GM18870 (cell line): ENCODE measurements around the gene LAS1L.
"Not testable (repeated sequence)": the region's sequence is repeated elsewhere in the genome, so short reads cannot be mapped to it uniquely, and the experiment has no call there.

Experiments
- ATAC-seq: cut with Tn5 transposase; IDR thresholded peaks from one replicate; pipeline ENCODE4 v1.9.1; 2021; ENCODE audit warnings: moderate library complexity; ENCODE audit not compliant: unreplicated experiment

The LAS1L gene

DNA sequence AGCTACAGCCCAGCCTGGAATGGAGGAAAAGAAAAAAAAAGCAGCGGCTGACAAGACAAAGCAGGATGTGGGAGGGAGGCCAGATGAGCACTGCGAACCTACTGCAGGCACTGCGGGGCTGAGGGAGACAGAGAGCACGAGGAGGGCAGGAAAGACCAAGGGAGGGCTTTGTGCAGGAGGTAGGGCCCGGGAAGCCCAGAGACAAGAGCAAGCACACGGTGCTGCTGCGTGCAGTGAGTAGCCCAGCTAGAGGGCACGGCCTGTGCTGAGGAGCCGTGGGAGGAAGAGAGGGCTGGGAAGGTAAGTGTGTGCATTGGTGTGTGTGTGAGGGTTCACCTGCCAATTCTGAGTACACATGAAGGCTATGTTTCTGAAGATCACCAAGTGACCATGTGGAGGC lies 15.6 kb downstream of the LAS1L start:
- not testable (repeated sequence) for ATAC-seq

DNA sequence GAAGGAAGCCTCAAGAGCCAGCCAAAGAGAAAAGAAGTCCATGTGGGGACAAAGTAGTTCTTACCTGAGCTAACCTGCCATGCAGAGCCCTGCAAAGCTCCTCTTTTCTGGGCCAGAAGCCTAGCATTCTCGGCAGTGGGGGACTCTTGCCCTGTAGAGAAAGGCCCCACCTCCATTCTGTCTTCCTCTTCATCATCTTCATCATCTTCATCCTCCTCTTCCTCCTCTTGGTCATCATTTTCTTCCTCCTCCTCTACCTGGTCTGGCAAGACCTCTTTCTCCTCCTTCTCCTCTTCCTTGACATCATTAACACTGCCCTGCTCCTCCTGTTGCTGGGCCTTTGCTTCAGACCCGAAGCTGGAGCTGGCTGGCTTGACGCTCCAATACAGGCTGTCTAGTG lies 16.7 kb downstream of the LAS1L start:
- no peak for ATAC-seq

DNA sequence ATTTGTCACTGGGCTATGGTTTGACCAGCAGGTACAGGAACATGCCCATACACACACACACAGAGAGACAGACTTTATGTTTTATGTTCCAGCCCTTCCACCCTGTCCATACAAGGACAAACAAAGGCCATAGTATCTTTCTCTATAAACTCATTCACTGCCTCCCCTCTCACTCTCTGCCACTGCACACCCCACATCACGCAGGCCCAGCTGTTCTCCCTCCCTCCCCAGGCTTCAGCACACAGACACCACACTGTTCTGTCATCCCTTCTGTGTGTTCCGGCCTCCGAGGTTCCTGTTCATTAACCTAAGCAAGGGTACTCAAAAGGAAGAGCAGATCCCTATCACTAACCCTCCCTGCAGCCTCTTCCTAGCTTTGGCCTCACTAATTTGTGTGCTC lies 17.8 kb downstream of the LAS1L start:
- ATAC-seq, result no peak

DNA sequence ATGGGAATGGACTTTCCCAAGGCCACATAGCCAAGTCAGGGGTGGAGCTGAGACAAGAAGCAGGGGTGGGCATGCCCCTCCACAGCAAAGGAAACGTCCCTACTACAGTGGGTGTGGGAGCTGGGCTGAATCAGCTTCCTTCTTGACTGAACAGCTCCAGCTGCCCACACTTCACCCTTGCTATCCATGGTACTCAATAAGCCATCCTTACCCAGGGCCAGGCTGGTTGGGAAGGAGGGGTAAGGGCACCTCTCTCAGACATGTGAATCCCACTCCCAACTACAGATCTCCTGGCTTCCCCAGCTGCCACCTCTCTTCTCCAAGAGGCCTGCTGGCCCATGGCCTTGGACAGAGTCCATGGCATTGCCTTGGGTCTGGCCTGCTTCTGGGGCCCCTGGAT lies 21.0 kb downstream of the LAS1L start:
- ATAC-seq, result no peak

DNA sequence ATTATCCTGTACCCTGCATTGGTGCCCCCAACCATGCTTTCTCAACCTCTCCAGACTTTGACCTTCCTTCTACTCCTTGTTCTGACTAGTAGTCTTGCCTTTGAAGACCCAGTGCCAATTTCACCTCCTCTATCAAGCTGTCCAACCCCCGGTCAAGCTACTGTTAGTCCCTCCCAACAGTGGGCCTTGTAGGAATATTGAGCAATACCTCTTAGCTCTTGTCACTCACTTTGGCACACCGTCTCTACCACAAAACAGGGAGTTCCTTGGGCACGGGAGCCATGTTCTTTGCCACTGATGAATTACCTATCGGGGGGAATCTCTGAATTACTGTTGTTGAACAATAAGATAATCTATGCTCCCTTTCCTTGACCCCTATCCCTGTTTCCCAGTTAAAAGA lies 25.2 kb downstream of the LAS1L start:
- no peak for ATAC-seq

DNA sequence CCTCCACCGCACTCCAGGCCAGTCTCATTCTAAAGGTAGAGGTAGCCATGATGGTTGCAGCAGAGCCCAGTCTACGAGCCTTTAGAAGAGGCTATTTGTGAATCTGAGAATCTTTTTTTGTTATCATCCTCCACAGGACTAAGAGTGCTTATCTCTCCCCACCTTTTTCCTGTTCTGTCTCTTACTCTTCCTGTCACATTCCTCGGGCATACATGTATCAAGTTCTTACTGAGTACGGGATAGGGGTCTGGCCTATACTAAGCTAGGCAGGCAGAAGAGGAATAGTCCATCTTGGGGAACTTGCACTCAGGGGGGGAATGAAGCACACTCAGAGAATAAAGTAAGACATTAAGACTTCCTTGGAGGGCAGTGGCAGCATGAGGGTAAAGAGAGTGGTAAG lies 25.7 kb downstream of the LAS1L start:
- no peak for ATAC-seq

DNA sequence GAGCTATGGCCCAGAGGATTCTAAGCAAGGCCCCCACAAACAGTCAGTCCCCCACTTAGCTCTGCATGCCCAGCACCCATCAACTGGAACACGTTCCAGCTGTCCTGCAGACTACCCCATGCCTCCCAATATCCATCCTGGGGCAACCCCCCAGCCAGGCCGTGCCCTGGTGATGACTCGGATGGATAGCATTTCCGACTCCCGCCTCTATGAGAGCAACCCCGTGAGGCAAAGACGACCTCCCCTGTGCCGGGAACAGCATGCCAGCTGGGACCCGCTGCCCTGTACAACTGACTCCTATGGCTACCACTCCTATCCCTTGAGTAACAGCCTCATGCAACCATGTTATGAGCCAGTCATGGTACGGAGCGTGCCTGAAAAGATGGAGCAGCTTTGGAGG lies 32.0 kb downstream of the LAS1L start:
- no peak for ATAC-seq

DNA sequence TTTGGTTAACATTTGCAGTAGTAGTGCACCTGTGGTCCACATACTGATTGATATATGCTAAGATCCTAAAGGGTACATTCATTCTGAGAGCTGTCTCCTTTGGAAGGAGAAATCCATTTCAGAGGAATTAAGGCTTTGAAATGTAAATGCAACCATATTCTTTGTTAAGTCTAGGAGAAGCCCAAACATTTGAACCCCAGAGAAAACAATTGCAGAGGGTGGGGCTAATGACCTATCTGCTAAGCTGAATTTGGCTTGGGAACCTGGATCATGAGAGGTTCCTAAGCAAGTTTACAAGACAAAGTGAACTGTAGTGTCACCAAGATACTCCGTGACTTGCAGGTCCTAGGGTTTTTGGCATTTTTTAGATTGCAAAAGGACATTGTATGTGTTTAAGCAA lies 41.2 kb downstream of the LAS1L start:
- no peak for ATAC-seq

DNA sequence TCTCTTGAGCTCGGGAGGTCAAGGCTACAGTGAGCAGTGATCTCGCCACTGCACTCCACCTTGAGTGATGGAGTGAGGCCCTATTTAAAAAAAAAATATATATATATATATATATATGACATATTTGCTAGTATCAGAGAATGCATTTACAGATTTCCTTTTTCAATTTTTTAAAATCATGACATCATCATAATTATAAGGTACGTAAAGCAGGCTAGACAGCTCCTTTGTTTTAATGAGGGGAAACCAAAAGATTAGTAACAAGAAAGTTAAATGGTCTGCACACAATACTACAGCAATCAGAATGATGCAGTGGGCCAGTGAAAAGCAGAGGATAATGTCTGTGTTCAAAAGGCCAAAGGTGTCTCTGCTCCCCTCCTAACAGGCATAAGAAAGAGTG lies 43.0 kb downstream of the LAS1L start:
- no peak for ATAC-seq

DNA sequence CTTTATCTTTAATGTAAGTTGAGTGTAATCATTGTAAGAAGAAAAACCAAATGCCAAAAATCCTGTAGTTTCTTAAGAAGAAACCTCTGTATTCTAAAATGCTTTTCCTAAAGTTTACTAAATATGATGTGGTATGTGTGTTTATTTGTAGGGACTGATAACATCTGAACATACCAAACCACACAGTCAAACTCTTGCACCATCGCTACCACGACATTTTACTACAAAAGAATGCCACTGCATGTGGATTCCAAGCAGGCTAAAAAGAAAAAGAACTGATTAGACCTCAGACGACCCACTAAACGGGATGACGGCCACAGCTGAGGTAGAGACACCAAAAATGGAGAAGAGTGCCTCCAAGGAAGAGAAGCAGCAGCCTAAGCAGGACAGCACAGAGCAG lies 46.1 kb downstream of the LAS1L start:
- ATAC-seq, result no peak

DNA sequence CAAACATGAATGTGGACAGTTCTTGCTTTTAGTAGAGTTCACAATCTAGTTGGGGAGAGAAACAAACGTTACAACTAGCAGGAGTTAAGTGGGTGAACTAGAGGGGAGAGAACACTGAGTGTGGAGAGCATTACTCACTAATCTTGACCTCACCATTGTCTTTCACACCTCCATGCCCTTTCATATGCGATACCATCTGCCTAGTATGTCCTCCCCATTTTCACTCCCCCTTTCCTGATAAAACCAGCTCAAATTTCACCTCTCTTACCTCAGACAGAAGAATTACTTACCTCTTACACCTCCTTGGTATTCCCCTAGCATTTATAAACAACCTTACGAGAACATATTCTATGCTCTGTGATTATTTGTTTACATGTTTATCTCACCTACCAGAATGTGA lies 53.6 kb downstream of the LAS1L start:
- no peak for ATAC-seq

DNA sequence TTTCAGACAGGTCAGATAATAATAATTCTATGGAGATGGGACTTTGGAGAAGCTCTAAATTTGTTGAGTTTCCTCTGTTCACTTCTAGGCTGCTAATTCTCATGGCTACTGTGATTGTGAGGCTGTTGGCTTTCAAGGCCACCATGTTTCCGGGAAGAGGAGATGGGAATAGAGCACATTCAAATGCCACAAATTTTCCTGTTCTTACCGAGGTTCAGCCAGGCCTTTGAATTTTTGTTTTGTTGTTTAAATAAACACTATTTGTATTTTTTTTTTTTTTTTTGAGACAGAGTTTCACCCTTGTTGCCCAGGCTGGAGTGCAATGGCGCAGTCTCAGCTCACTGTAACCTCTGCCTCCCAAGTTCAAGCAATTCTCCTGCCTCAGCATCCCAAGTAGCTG lies 55.5 kb downstream of the LAS1L start:
- not testable (repeated sequence) for ATAC-seq

DNA sequence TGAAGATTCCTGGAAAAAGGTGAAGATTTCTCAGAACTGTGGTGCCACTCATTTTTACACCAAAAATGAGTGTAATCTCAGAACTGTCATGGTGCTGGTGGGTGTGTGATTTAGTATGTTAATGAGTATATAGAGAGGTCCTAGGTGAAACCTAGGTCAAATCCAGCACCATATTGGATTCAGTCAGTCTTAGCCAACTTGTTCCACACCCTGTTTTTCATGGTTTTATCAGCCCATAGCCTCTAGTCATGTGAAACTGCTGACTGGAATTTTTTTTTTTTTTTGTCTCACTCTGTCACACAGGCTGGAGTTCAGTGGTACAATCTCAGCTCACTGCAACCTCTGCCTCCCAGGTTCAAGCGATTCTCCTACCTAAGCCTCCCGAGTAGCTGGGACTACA lies 58.0 kb downstream of the LAS1L start:
- ATAC-seq, result no peak

DNA sequence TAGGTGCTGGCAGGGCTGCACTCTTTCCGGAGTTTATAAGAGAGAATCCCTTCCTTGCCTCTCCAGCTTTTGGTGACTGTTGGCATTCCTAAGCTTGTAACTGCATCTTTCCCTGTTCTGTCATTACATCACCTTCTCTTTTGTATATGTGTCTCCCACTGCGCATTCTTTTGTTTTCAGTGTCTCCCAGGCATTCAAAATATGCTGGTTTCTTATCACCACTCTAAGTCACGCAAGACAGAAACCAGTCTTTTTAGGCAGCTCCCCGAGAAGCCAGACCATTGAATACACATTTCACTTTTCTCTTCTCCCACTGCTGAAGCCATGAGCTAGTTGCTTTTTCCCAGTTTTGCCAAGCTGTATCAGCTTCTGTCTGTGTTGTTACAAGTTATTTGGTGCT lies 71.0 kb downstream of the LAS1L start:
- ATAC-seq, result no peak
